Pancreas (tissue), 10 donors: ENCODE results near the gene TMIGD3. TPM values are rescaled to one million over a fixed set of nuclear protein-coding genes. Genes with fewer than 3 reads are reported as not detected.

Source experiments
- ATAC-seq, 4 donors: fragments of 200-7000 bp; cut with Tn5 transposase; one replicate each; pipeline versions ENCODE4 v1.8.0 to v1.9.1; 2020; ENCODE audit warnings: mild to moderate bottlenecking in 4 of 4, moderate library complexity in 4 of 4
- DNase-seq, 6 donors: peaks; one replicate each; pipeline ENCODE4 v3.0.0-alpha.2; 2020
- FAIRE-seq: peaks from 2 replicates; lab custom pipeline; 2012; peaks lifted over from hg19 to GRCh38; lab: Jason Lieb, UNC
- H3K27ac ChIP-seq, 4 donors: fragments of 200-600 bp; sonication (generic); 1 replicate in 3 of 4; 2 replicates in 1 of 4; pipeline versions ENCODE4 v1.5.0 to v1.8.0; 2020
- H3K27me3 ChIP-seq, 4 donors: fragments of 200-600 bp; one replicate each; pipeline ENCODE4 v1.8.0; 2021
- H3K36me3 ChIP-seq, 3 donors: fragments of 200-600 bp; sonication (generic) in 1 of 3; one replicate each; pipeline versions ENCODE4 v1.5.0 to v1.8.0; 2020 to 2021
- H3K4me1 ChIP-seq, 3 donors: fragments of 200-600 bp; one replicate each; pipeline ENCODE4 v1.8.0; 2021
- H3K4me3 ChIP-seq, 4 donors: fragments of 200-600 bp; sonication (generic) in 2 of 4; one replicate each; pipeline versions ENCODE4 v1.5.0 to v1.8.0; 2020 to 2021
- H3K9me3 ChIP-seq, 4 donors: fragments of 200-600 bp; one replicate each; pipeline ENCODE4 v1.8.0; 2021
- WGBS, 2 donors: extraction: QIAGEN DNeasy Blood & Tissue Kit; methylation state at CpG; one replicate each; pipeline ENCODE4 v1.1.7; 2013; 5-methylcytosine and 5-hydroxymethylcytosine counted together
- intact Hi-C, 3 donors: fragments of 100-400 bp; cut with DNase I; formaldehyde crosslinking; loops; one replicate each; pipeline versions ENCODE4 v1.11.1 to v1.14.2; 2022
- polyA plus RNA-seq, 2 donors: library from polyadenylated mRNA; stranded (reverse); fragments of 200-250 nt; gene quantifications; one replicate each; pipeline ENCODE4 v1.2.3, GENCODE V29; 2013
- total RNA-seq, 6 donors: library from RNA; stranded (reverse); fragmentation: NEBNext Ultra II Directional in 4 of 6; extraction: Animal tissue kit (Norgen Biotek cat#: 25700) in 4 of 6; gene quantifications; one replicate each; pipeline versions ENCODE4 v1.2.1 to v1.2.4, GENCODE V29; 2021 to 2023
- TF ChIP-seq, protein P1 (sequence below), 4 donors: fragments of 200-600 bp; sonication (generic) in 3 of 4; IDR thresholded peaks; one replicate each; pipeline versions ENCODE4 v1.5.0 to v1.8.0; 2021; ENCODE audit warnings: antibody characterized with exemption in 4 of 4
- donor health status: healthy with polysubstance abuse.
- donor health status: DM: no; HTN: no; CAD: no; lungs with moderate emphysema.
- donor health status: DM: no; HTN: no; CAD: no.
- donor health status: control.
- donor health status: control.
- donor health status: Bipolar disorder and iron deficiency.
- donor health status: DM: yes; HTN: yes; CAD: no.
- donor health status: DM: no; HTN: no; CAD: no.
- donor health status: DM: no; HTN: no; CAD: no.
- donor health status: DM: yes; HTN: yes; CAD: no.

Gene TMIGD3
- total and polyA plus RNA-seq, 8 donors: 0.25 to 3.7 (median 1.1) TPM; not detected in 2

DNA sequence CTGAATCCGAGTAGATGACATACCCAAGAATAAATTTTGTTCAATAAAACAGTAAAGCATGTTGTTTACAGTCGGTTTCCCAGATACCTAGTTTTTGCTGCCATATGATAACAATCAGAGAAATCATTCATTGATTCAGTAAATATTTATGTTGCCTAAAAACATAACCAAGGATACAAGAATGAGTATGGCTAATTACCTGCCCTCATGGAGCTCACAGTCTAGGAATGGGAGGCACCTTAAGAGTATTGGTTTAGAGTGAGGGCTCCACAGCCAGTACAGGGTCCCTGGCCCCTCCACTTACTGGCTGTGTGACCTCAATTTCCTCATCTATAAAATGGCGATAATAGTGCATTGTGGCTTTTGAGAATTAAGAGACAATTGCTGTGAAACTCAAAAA is 53.2 kb downstream of the TMIGD3 start:
- Histone ChIP-seq H3K4me3 (peak overlapping the region; percentile 72 to 84 (median 77)), H3K9me3 (no peaks in the 10 kb centered on the region), H3K27ac (no peak overlapping the region), H3K27me3 (no peaks in the 10 kb centered on the region), H3K4me1 (peaks cover 18 to 41% (median 20%) of the 10 kb centered on the region in 3 donors), H3K36me3 (peaks cover 0 to 7% (median 0%) of the 10 kb centered on the region in 3 donors)
- no peak for DNase-seq
- TF ChIP-seq, protein P1, sequence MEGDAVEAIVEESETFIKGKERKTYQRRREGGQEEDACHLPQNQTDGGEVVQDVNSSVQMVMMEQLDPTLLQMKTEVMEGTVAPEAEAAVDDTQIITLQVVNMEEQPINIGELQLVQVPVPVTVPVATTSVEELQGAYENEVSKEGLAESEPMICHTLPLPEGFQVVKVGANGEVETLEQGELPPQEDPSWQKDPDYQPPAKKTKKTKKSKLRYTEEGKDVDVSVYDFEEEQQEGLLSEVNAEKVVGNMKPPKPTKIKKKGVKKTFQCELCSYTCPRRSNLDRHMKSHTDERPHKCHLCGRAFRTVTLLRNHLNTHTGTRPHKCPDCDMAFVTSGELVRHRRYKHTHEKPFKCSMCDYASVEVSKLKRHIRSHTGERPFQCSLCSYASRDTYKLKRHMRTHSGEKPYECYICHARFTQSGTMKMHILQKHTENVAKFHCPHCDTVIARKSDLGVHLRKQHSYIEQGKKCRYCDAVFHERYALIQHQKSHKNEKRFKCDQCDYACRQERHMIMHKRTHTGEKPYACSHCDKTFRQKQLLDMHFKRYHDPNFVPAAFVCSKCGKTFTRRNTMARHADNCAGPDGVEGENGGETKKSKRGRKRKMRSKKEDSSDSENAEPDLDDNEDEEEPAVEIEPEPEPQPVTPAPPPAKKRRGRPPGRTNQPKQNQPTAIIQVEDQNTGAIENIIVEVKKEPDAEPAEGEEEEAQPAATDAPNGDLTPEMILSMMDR (IDR thresholded peaks at IDR 0.05): no peak
- intact Hi-C loops: no loop called here
- ATAC-seq: no peak
- FAIRE-seq: no peak
- 38 to 42% methylated on average over 3 of the region's 3 CpGs for WGBS, 2 donors

DNA sequence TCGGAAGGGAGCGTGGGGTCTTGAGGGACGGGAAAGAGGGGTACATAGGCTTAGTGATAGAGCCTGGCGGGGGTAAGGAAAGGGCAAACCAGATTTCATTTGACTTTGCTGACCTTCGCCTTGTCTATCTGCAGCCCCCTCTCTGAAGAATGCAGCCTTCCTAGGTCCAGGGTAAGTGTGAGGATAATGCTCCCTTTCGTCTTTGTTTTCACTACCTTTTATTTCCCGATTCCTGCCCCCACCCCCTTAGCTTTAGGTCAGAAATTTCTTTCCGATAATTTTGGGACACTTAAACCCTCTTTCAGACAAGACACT is 53.8 kb downstream of the TMIGD3 start:
- TF ChIP-seq, protein P1 (IDR thresholded peaks at IDR 0.05): no peak
- H3K27ac ChIP-seq: peak overlapping the region; percentile 33 to 68 (median 56)

DNA sequence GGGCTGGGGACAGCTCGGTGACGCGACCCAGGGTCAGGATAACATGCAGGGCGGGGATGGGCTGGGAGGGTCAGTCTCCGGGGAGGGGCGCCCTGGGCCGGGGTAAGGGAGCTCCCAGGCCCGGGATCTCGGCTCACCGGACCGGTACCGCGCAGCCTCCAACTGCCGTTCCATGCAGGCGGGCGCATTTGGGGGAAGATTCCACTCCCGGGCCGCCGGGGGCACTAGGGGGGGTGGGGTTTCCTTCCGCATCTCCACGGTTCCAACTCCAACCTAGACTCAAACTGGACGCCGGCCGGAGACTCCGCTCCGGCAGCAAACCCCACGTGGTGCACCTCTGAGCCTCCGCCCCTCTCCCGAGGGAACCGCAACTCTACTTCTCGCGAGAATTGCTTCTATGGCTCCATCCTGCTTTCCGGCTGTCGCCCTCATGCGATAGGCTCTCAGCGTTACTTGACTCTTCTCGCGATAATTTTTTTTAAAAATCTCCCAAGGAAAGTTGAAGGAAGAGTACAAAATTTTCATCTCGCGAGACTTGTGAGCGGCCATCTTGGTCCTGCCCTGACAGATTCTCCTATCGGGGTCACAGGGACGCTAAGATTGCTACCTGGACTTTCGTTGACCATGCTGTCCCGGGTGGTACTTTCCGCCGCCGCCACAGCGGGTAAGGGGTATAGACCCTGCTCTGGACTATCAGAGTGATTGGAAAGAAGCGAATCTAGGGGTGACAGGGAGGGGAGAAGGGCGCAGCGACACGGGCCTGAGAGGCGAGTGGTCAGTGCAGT is 54.3 kb downstream of the TMIGD3 start, which contains the start of the genes ATP5PB and WDR77:
TSS of gene ATP5PB (plus strand) at position 547 of the 785 bp plus-strand sequence. CDS start at position 625, 78 bp downstream.
TSS of gene WDR77 (minus strand) at position 339 of the 785 bp plus-strand sequence. CDS start at position 252, 87 bp downstream.
- peak; percentile 96 to 98 (median 97) for ATAC-seq
- TF ChIP-seq, protein P1 (IDR thresholded peaks at IDR 0.05): no peak
- intact Hi-C loops: no loop called here
- Histone ChIP-seq H3K36me3 (no peaks in the 10 kb centered on the region), H3K4me1 (peaks cover 18 to 41% (median 20%) of the 10 kb centered on the region in 3 donors), H3K27ac (peak within 1 kb of the TSS; percentile 33 to 68 (median 56)), H3K4me3 (peak within 1 kb of the TSS; percentile 72 to 84 (median 77)), H3K9me3 (no peaks in the 10 kb centered on the region), H3K27me3 (no peaks in the 10 kb centered on the region)
- peak; percentile 95 for FAIRE-seq
- DNase-seq: peak; percentile 84 to 96 (median 96)
- WGBS, 2 donors: 0% methylated on average over 44 to 54 of the region's 54 CpGs

More for the DNA sequence above, 53.8 kb downstream of the TMIGD3 start:
- ATAC-seq (peak in 1 of 4 donors; percentile 0), FAIRE-seq (no peak), DNase-seq (no peak)
- H3K4me3 ChIP-seq: peak overlapping the region; percentile 72 to 84 (median 77)
- H3K4me1 ChIP-seq: peaks cover 18 to 41% (median 20%) of the 10 kb centered on the region in 3 donors
- H3K9me3 ChIP-seq: no peaks in the 10 kb centered on the region
- H3K27me3 ChIP-seq: no peaks in the 10 kb centered on the region
- peaks cover 0 to 3% (median 0%) of the 10 kb centered on the region in 3 donors for H3K36me3 ChIP-seq
- intact Hi-C loops: no loop called here
- 0% methylated on average over 8 of the region's 8 CpGs for WGBS, 2 donors

DNA sequence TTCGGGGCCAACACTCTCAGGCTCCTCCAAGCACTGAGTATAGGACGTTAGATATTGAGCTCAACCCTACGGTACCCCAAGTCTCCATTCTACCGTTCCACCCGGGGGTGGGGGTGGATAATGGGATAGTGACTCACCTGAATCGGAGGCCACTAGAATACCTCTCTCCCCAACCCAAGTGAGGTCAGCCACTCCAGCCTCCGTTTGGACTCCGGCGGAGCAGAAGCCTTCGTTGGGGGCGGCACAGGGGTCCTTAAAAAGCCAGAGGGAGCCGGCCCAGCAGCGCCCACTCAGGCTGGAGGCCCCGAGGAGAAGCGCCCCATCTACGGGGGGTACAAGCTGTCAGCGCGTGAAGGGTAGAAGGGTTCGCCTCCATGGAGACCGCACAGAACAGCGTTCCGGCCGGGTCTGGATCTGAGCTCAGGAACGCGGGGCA is 54.9 kb downstream of the TMIGD3 start:
- Histone ChIP-seq H3K36me3 (peaks cover 0 to 6% (median under 1%) of the 10 kb centered on the region in 3 donors), H3K27me3 (no peaks in the 10 kb centered on the region), H3K4me1 (peaks cover 18 to 41% (median 20%) of the 10 kb centered on the region in 3 donors), H3K27ac (peak overlapping the region in 3 of 4 donors; percentile 31 to 68 (median 33)), H3K4me3 (peak overlapping the region; percentile 72 to 84 (median 77)), H3K9me3 (no peaks in the 10 kb centered on the region)
- intact Hi-C loops: no loop called here
- peak; percentile 13 to 42 (median 20) for ATAC-seq
- TF ChIP-seq, protein P1 (IDR thresholded peaks at IDR 0.05): no peak
- WGBS, 2 donors: 0 to 1% methylated on average over 23 to 25 of the region's 25 CpGs
- FAIRE-seq: no peak
- peak in 2 of 6 donors; percentile 10 to 18 for DNase-seq
